Keratinocyte (primary cell): ENCODE data around the gene THEM4. TPM values are rescaled to one million over a fixed set of nuclear protein-coding genes. Genes with fewer than 3 reads are reported as not detected.

ENCODE experiments used
- DNase-seq: peaks from one replicate; pipeline ENCODE4 v3.0.0-alpha.2; 2011; ENCODE audit warnings: low read depth, missing footprints, low spot score
- FAIRE-seq: peaks from 2 replicates; lab custom pipeline; 2011; peaks lifted over from hg19 to GRCh38; lab: Jason Lieb, UNC
- H2AFZ ChIP-seq: 2 replicates; pipeline ENCODE4 v1.6.0; 2012; ENCODE audit warnings: low read length, control low read depth, inconsistent platforms; ENCODE audit not compliant: control insufficient read depth
- H3K27ac ChIP-seq: 2 replicates; pipeline ENCODE4 v1.5.1; 2011; ENCODE audit warnings: low read length; ENCODE audit not compliant: control insufficient read depth, insufficient read depth
- H3K27me3 ChIP-seq: 3 replicates; pipeline ENCODE4 v1.6.0; 2011; ENCODE audit warnings: low read length; ENCODE audit not compliant: control insufficient read depth, insufficient read depth; ENCODE audit errors: extremely low read depth
- H3K36me3 ChIP-seq, 2 experiments: 2 replicates in 1 of 2; 3 replicates in 1 of 2; pipeline ENCODE4 v1.5.1; 2011; ENCODE audit warnings: low read length in 2 of 2, mild to moderate bottlenecking in 1 of 2; ENCODE audit not compliant: control insufficient read depth in 2 of 2, insufficient read depth in 2 of 2; ENCODE audit errors: extremely low read depth in 1 of 2
- H3K4me1 ChIP-seq: 3 replicates; pipeline ENCODE4 v1.5.1; 2011; ENCODE audit warnings: low read length; ENCODE audit not compliant: control insufficient read depth, insufficient read depth; ENCODE audit errors: extremely low read depth
- H3K4me2 ChIP-seq: 3 replicates; pipeline ENCODE4 v1.6.0; 2011; ENCODE audit warnings: low read depth, low read length; ENCODE audit not compliant: control insufficient read depth, insufficient read depth; ENCODE audit errors: extremely low read depth
- H3K4me3 ChIP-seq, 3 experiments: fragments of 200-600 bp in 1 of 3; sonication (generic) in 1 of 3; 2 replicates in 2 of 3; 3 replicates in 1 of 3; pipeline ENCODE4 v1.5.1; 2011 to 2016; ENCODE audit warnings: low read length in 3 of 3, mild to moderate bottlenecking in 3 of 3, control low read depth in 2 of 3, inconsistent platforms in 1 of 3, low read depth in 1 of 3, mixed read lengths in 1 of 3, mixed run types in 1 of 3, moderate library complexity in 1 of 3; ENCODE audit not compliant: control insufficient read depth in 2 of 3, insufficient read depth in 2 of 3; ENCODE audit errors: extremely low read depth in 1 of 3
- H3K79me2 ChIP-seq: 2 replicates; pipeline ENCODE4 v1.6.0; 2012; ENCODE audit warnings: low read length; ENCODE audit not compliant: control insufficient read depth, insufficient read depth
- H3K9ac ChIP-seq: 3 replicates; pipeline ENCODE4 v1.6.0; 2011; ENCODE audit warnings: low read length; ENCODE audit not compliant: control insufficient read depth, insufficient read depth; ENCODE audit errors: extremely low read depth
- H3K9me1 ChIP-seq: 3 replicates; pipeline ENCODE4 v1.6.0; 2011; ENCODE audit warnings: low read length; ENCODE audit not compliant: control insufficient read depth, insufficient read depth; ENCODE audit errors: extremely low read depth
- H3K9me3 ChIP-seq: 2 replicates; pipeline ENCODE4 v1.5.1; 2012; ENCODE audit warnings: low read depth, low read length; ENCODE audit not compliant: control insufficient read depth
- H4K20me1 ChIP-seq: 3 replicates; pipeline ENCODE4 v1.6.0; 2011; ENCODE audit warnings: low read length; ENCODE audit not compliant: control insufficient read depth, insufficient read depth; ENCODE audit errors: extremely low read depth
- EZH2 ChIP-seq: IDR thresholded peaks from one replicate; pipeline ENCODE4 v1.6.1; 2012; ENCODE audit warnings: inconsistent platforms, mild to moderate bottlenecking, low read length, moderate library complexity
- dilution Hi-C: fragments of 300-500 bp; cut with MboI; formaldehyde crosslinking; loops from one replicate; pipeline ENCODE4 v1.7.0; 2020; ENCODE audit warnings: low sequenced_read_pairs; ENCODE audit not compliant: extremely low pct_ligation_motif_present
- polyA plus RNA-seq, 5 experiments: library from polyadenylated mRNA; depleted of rRNA in 3 of 5; stranded (reverse) in 3 of 5; stranded (forward) in 1 of 5; unstranded in 1 of 5; fragments of >200 nt; gene quantifications; 1 replicate in 1 of 5; 2 replicates in 3 of 5; 3 replicates in 1 of 5; pipeline versions ENCODE4 v1.2.1 to v1.2.3, GENCODE V29; 2011 to 2012; ENCODE audit warnings: missing spikeins in 2 of 5, low read depth in 1 of 5, low replicate concordance in 1 of 5
- TF ChIP-seq, protein P1 (sequence below), 3 experiments: IDR thresholded peaks in 1 of 3; conservative IDR thresholded peaks in 1 of 3; optimal IDR thresholded peaks in 1 of 3; 2 replicates in 2 of 3; 3 replicates in 1 of 3; pipeline versions ENCODE3 to v1.5.1; 2011; ENCODE audit warnings: low read length in 3 of 3, mild to moderate bottlenecking in 3 of 3, moderate library complexity in 2 of 3, control low read depth in 1 of 3, inconsistent platforms in 1 of 3; ENCODE audit not compliant: insufficient read depth in 2 of 3; ENCODE audit errors: extremely low read depth in 1 of 3

THEM4 gene
- polyA plus RNA-seq, 1 donor (not counting 4 experiments of a cell fraction or from before 2014, with no cell fraction given) = 23.3 TPM

DNA sequence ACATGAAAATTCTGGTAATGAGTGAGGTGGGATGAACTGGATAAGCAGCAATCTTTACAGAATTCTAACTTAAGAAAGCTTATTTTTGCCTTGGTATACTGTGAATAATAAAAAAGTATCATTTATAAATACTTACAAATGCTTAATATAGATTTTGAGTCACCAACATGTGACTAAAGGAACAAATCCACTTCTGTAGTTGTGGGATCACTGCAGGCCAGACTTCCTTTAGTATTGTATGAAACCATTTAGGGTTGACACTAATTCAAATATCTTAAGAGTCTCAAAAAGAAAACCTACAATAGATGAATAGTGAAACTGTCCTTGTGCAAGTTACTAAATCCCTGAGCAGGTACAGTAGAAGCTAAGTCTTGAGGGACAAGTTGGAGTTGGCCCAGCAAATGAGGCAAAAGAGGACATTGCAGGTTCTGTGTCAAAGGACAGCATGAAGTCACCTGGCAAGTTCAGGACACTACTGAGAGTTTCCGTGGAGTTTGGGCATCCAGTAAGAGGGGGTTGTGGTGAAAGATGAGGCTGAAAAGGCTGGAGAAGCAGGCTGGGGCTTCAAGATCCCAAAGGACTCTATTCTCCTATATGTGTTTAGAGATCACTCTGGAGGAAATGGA lies 5.9 kb upstream of the THEM4 start:
- Histone ChIP-seq H3K36me3 (no peaks in the 10 kb centered on the region), H3K4me2 (no peak overlapping the region), H2AFZ (no peak overlapping the region), H3K27me3 (no peaks in the 10 kb centered on the region), H3K79me2 (no peaks in the 10 kb centered on the region), H3K27ac (no peak overlapping the region), H3K9me1 (no peaks in the 10 kb centered on the region), H3K9me3 (no peaks in the 10 kb centered on the region), H3K4me3 (no peak overlapping the region), H3K9ac (no peak overlapping the region), H4K20me1 (no peaks in the 10 kb centered on the region), H3K4me1 (peaks cover under 1% of the 10 kb centered on the region)
- DNase-seq (no peak), FAIRE-seq (no peak)
- TF ChIP-seq, protein P1, sequence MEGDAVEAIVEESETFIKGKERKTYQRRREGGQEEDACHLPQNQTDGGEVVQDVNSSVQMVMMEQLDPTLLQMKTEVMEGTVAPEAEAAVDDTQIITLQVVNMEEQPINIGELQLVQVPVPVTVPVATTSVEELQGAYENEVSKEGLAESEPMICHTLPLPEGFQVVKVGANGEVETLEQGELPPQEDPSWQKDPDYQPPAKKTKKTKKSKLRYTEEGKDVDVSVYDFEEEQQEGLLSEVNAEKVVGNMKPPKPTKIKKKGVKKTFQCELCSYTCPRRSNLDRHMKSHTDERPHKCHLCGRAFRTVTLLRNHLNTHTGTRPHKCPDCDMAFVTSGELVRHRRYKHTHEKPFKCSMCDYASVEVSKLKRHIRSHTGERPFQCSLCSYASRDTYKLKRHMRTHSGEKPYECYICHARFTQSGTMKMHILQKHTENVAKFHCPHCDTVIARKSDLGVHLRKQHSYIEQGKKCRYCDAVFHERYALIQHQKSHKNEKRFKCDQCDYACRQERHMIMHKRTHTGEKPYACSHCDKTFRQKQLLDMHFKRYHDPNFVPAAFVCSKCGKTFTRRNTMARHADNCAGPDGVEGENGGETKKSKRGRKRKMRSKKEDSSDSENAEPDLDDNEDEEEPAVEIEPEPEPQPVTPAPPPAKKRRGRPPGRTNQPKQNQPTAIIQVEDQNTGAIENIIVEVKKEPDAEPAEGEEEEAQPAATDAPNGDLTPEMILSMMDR (optimal IDR thresholded peaks at IDR 0.05 in 1 of 3, IDR thresholded peaks at IDR 0.05 in 1 of 3, conservative IDR thresholded peaks at IDR 0.05 in 1 of 3; ENCODE audit: extremely low read depth in 1 of 3, insufficient read depth in 2 of 3, low read length in 3 of 3) = no peak
- no peak for TF ChIP-seq EZH2
- dilution Hi-C loops = no loop called here

DNA sequence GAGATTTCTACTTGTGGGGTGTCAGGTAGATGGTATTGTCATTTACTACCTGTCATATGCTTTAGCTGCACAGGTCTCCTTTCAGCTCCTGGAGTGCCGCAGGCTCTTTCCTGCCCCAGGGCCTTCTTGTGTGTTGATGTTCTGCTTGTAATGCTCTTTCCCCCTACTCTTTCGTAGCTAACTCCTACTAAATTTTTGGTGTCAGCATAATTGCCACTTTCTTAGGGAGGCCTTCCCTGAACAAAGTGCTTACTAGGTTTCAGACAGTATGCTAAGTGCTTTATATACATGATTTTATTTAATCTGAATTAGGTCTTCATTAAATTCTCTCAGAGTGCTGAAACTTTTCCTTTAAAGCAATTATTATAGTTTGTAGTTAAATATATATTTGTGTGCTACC lies 4.8 kb upstream of the THEM4 start:
- H3K9me1 ChIP-seq = no peaks in the 10 kb centered on the region
- no peak overlapping the region for H3K4me3 ChIP-seq
- DNase-seq = no peak
- peaks cover 6% of the 10 kb centered on the region for H3K4me1 ChIP-seq
- no peak overlapping the region for H3K27ac ChIP-seq
- no peaks in the 10 kb centered on the region for H4K20me1 ChIP-seq
- no peaks in the 10 kb centered on the region for H3K9me3 ChIP-seq
- H3K9ac ChIP-seq = no peak overlapping the region
- H3K4me2 ChIP-seq = no peak overlapping the region
- H3K36me3 ChIP-seq = no peaks in the 10 kb centered on the region
- H3K79me2 ChIP-seq = no peaks in the 10 kb centered on the region
- TF ChIP-seq EZH2 = no peak
- TF ChIP-seq, protein P1 (optimal IDR thresholded peaks at IDR 0.05 in 1 of 3, IDR thresholded peaks at IDR 0.05 in 1 of 3, conservative IDR thresholded peaks at IDR 0.05 in 1 of 3; ENCODE audit: extremely low read depth in 1 of 3, insufficient read depth in 2 of 3, low read length in 3 of 3) = no peak
- no peaks in the 10 kb centered on the region for H3K27me3 ChIP-seq
- H2AFZ ChIP-seq = no peak overlapping the region
- no peak for FAIRE-seq
- dilution Hi-C loops = no loop called here
